Epithelial cell of esophagus (primary cell): ENCODE data around the gene NRDE2.

Experiments
- DNase-seq: peaks from one replicate; pipeline ENCODE4 v3.0.0; 2010; ENCODE audit warnings: low read depth
- H3K4me3 ChIP-seq: 2 replicates; pipeline ENCODE4 v1.5.1; 2011; ENCODE audit warnings: mild to moderate bottlenecking, low read length, control low read depth
- TF ChIP-seq, protein P1 (sequence below): IDR thresholded peaks from 2 replicates; pipeline ENCODE4 v1.5.1; 2011; ENCODE audit warnings: low read depth, mild to moderate bottlenecking, low read length, control low read depth, inconsistent platforms; ENCODE audit not compliant: insufficient read depth; ENCODE audit errors: missing control alignments

The NRDE2 gene

DNA sequence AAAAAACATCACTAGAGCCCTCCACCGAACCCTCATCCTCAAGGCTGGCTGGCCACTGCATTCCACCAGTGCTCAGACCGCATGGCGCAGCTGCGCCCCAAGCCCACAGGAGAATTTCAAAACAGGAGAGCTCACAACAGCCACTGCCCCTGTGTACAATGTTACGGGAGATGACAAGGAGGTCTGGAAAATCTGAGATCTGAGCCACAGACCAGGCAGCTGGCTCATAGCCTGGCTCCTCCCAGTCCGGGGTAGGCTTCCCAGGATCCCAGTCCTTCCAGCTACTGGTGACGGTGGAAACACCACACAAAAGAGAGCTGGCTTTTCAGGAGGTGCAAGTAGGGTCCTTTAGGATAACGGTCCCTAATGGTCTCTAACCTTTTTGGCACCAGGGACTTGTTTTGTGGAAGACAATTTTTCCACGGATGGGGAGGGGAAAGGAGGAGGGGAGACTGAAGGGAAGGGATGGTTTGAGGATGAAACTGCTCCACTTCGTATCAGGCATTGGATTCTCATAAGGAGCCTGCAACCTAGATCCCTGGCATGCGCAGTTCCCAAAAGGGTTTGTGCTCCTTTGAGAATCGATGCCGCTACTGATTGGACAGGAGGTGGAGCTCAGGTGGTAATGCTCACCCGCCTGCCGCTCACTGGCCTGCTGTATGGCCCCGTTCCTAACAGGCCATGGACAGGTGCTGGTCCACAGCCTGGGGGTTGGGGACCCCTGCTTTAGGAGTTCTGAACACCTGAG is 23.0 kb upstream of the NRDE2 start:
- no peak for DNase-seq
- TF ChIP-seq, protein P1, sequence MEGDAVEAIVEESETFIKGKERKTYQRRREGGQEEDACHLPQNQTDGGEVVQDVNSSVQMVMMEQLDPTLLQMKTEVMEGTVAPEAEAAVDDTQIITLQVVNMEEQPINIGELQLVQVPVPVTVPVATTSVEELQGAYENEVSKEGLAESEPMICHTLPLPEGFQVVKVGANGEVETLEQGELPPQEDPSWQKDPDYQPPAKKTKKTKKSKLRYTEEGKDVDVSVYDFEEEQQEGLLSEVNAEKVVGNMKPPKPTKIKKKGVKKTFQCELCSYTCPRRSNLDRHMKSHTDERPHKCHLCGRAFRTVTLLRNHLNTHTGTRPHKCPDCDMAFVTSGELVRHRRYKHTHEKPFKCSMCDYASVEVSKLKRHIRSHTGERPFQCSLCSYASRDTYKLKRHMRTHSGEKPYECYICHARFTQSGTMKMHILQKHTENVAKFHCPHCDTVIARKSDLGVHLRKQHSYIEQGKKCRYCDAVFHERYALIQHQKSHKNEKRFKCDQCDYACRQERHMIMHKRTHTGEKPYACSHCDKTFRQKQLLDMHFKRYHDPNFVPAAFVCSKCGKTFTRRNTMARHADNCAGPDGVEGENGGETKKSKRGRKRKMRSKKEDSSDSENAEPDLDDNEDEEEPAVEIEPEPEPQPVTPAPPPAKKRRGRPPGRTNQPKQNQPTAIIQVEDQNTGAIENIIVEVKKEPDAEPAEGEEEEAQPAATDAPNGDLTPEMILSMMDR: no peak
- H3K4me3 ChIP-seq: no peak overlapping the region

DNA sequence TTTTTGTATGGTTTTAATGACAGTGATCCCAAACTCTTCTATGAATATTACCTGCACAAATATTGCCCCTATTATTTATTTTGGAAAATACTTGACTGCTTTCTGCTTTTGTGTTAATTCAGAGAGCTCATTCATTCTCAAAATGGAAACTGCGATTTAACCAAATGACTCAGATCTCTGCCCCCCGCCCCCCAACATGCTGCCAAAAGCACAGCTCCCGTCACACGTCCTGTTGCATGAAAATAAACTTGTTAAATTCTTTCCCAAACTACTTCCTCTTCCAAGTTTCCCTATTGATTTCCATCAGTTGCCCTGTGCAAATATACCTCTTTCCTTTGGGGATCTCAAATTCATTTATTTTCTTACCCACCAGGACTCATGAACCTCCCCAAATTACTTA is 18.0 kb upstream of the NRDE2 start:
- TF ChIP-seq, protein P1: no peak
- DNase-seq: no peak
- no peak overlapping the region for H3K4me3 ChIP-seq

DNA sequence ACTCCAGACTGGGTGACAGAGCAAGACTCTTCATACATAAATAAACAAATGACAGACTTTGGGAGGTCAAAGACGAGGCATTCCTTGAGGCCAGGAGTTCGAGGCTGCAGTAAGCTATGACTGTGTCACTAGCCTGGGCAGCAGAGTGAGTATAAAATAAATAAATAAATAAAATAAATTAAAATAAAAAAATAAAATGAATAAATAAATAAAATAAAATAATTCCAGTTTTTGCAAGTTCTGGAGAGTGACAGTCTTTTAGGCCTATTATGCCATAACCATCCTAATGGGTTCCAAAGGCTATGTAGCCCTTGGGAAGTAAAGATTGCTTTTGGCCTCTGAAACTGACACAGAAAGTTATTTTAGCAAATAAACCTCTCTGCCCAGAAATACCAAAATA is 16.5 kb upstream of the NRDE2 start:
- no peak for DNase-seq
- H3K4me3 ChIP-seq: no peak overlapping the region
- TF ChIP-seq, protein P1: no peak

DNA sequence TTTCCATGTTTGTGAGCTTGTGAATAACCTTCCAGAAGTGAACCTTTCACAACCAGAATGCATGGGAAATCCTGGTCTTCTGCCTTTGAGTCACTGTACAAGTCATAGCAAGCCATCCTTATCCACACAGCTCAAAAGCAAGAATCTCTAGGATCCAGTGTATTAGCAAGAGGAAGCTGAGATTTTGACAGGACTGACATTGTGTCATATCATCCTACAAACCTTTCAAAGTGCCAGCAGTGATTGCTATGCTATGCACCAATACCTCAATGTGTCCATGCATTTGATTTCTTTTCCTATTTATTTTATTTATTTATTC is 13.5 kb upstream of the NRDE2 start:
- TF ChIP-seq, protein P1: no peak
- DNase-seq: peak; percentile 97
- no peak overlapping the region for H3K4me3 ChIP-seq

DNA sequence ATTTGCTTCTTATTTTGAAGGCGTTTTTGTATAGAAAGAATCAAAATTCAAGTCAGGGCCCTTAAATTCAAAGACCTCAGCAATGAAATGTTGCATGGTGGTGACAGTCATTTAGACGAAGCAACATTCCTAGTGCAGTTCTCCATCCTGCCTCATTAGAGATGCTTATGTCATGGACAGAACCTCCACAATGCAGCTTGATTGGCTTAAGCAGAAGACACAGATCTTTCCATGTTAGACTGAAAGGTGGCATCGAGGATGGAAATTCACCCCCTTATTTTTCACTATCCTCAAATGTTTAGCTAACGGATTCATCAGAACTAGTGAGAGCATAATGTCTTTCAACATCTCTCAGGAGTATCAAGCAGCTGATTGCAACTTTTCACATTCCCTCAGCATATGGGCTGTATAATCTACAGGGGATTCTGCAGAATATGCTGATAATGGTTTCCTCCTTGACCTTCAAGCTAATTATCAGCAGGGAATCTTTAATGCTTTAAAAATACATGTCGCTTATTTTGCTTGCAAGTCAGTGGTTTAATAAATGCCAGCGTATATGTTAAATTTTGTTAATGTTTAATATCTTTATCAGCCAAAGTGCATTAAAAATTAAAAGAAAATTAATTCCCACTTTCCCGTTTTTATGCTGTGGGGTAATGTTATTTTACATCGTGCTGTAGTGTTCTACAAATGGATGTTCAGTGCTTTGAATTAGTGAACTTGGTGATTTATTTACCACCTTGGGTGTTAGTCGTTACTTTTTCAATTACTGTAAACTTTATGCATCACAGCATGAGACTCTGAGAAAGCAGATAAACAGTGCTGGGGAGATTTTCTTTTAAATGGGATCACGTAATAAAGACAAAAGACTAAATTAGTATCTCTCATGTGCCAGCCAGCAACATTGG is 12.8 kb upstream of the NRDE2 start:
- no peak overlapping the region for H3K4me3 ChIP-seq
- no peak for DNase-seq
- TF ChIP-seq, protein P1: no peak

DNA sequence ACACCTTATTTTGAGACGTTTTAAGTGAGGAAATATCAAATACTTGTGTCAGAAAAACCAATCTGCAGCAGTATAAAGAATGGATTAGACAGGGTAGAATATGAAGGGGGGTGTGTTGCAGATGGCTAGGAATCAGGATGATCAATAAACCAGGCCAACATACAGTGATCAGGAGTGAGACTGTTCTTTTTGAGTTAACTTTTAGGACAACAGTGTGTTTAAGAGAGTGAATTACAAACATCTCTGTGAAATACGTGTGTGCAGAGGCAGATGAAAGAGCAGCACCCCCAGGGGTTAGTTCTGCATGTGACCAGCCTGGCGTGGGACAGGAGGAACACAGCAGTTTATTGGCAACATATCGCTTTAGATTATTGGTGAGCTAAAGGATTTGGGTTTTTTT is 10.6 kb upstream of the NRDE2 start:
- TF ChIP-seq, protein P1: no peak
- DNase-seq: no peak
- no peak overlapping the region for H3K4me3 ChIP-seq
